ENCODE measurements around the gene TCTN2. TPM values are rescaled to one million over a fixed set of nuclear protein-coding genes. Genes with fewer than 3 reads are reported as not detected.

The TCTN2 gene
- total RNA-seq, 4 donors from 2014 or later, result 1.2 to 9.1 (median 4.3) TPM

- H3K27ac ChIP-seq, result no peak overlapping the region
- H3K27me3 ChIP-seq, result no peaks in the 10 kb centered on the region
- no peak for TF ChIP-seq POLR2A (IDR thresholded peaks at IDR 0.05)
- TF ChIP-seq CTCF (IDR thresholded peaks at IDR 0.05), result no peak
- DNase-seq, result no peak
- peaks cover 0 to 14% (median 0%) of the 10 kb centered on the region in 3 donors for H3K36me3 ChIP-seq
- no peaks in the 10 kb centered on the region for H3K9me3 ChIP-seq
- H3K4me1 ChIP-seq, result peaks cover 0 to 8% (median 0%) of the 10 kb centered on the region in 4 donors
- H3K4me3 ChIP-seq, result no peak overlapping the region
These were observed 4.5 kb downstream of the TCTN2 start for GRCh38 chr12:123675436-123675835.

- DNase-seq, result no peak
- TF ChIP-seq CTCF (IDR thresholded peaks at IDR 0.05) (no peak), POLR2A (IDR thresholded peaks at IDR 0.05) (no peak)
- H3K9me3 ChIP-seq, result no peaks in the 10 kb centered on the region
- H3K4me3 ChIP-seq, result no peak overlapping the region
- no peaks in the 10 kb centered on the region for H3K27me3 ChIP-seq
- peaks cover 0 to 15% (median 0%) of the 10 kb centered on the region in 3 donors for H3K36me3 ChIP-seq
- peaks cover 0 to 4% (median 0%) of the 10 kb centered on the region in 4 donors for H3K4me1 ChIP-seq
- no peak overlapping the region for H3K27ac ChIP-seq
These were observed 5.9 kb downstream of the TCTN2 start for GRCh38 chr12:123676616-123677320.

- Histone ChIP-seq H3K9me3 (no peaks in the 10 kb centered on the region), H3K27ac (no peak overlapping the region), H3K4me1 (no peaks in the 10 kb centered on the region), H3K36me3 (peaks cover 0 to 15% (median 0%) of the 10 kb centered on the region in 3 donors), H3K27me3 (no peaks in the 10 kb centered on the region), H3K4me3 (no peak overlapping the region)
- TF ChIP-seq POLR2A (IDR thresholded peaks at IDR 0.05) (no peak), CTCF (IDR thresholded peaks at IDR 0.05) (no peak)
- DNase-seq, result no peak
These were observed 8.1 kb downstream of the TCTN2 start for GRCh38 chr12:123678981-123679380.

- H3K27me3 ChIP-seq, result no peaks in the 10 kb centered on the region
- H3K4me3 ChIP-seq, result no peak overlapping the region
- H3K27ac ChIP-seq, result no peak overlapping the region
- peaks cover 0 to 11% (median 0%) of the 10 kb centered on the region in 3 donors for H3K36me3 ChIP-seq
- H3K4me1 ChIP-seq, result no peaks in the 10 kb centered on the region
- H3K9me3 ChIP-seq, result no peaks in the 10 kb centered on the region
- no peak for DNase-seq
- TF ChIP-seq CTCF (IDR thresholded peaks at IDR 0.05) (no peak), POLR2A (IDR thresholded peaks at IDR 0.05) (no peak)
These were observed 10.7 kb downstream of the TCTN2 start for GRCh38 chr12:123681605-123682004.

- TF ChIP-seq POLR2A (IDR thresholded peaks at IDR 0.05), result no peak
- TF ChIP-seq CTCF (IDR thresholded peaks at IDR 0.05), result no peak
- Histone ChIP-seq H3K27ac (no peak overlapping the region), H3K27me3 (no peaks in the 10 kb centered on the region), H3K4me1 (no peaks in the 10 kb centered on the region), H3K4me3 (no peak overlapping the region), H3K9me3 (no peaks in the 10 kb centered on the region), H3K36me3 (peaks cover 0 to 23% (median 0%) of the 10 kb centered on the region in 3 donors)
- no peak for DNase-seq
These were observed 13.1 kb downstream of the TCTN2 start for GRCh38 chr12:123683964-123684363.

Data from Peyer's patch (tissue), 4 donors.